ENCODE measurements around the gene ZBTB22. TPM values are rescaled to one million over a fixed set of nuclear protein-coding genes. Genes with fewer than 3 reads are reported as not detected.
"Not testable (repeated sequence)": the region's sequence is repeated elsewhere in the genome, so short reads cannot be mapped to it uniquely, and the experiment has no call there.

The ZBTB22 gene
- total RNA-seq, 1 experiment from 2014 or later = 11.7 TPM

DNA sequence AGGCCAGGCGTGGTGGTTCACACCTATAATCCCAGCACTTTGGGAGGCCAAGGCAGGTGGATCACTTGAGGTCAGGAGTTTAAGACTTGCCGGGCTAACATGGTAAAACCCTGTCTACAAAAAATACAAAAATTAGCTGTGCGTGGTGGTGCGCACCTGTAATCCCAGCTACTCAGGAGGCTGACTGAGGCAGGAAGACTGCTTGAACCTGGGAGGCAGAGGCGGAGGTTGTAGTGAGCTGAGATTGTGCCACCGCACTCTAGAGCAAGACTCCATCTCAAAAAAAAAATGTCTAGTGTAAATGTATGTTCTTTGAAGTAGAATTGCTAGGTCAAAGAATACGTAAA, 26.0 kb upstream of the ZBTB22 start:
- peaks cover 24% of the 10 kb centered on the region; the same call in 1 of the 2 replicates for H3K27me3 ChIP-seq (ENCODE audit: insufficient read depth, low read length)
- H3K9me3 ChIP-seq (ENCODE audit: control insufficient read depth in 1 of 2, insufficient read depth in 1 of 2, low read depth in 1 of 2, low read length in 2 of 2); H3K4me2 ChIP-seq (ENCODE audit: low read length); H2AFZ ChIP-seq (ENCODE audit: low read depth, low read length, poor library complexity, severe bottlenecking); H4K20me1 ChIP-seq (ENCODE audit: insufficient read depth); RAD21 ChIA-PET (ENCODE audit: low non-redundant PET in 1 of 2, low total read pairs in 2 of 2, uncharacterized antibody in 2 of 2, unreplicated experiment in 2 of 2); intact Hi-C loops (cut with micrococcal nuclease); H3K4me1 ChIP-seq (ENCODE audit: control insufficient read depth in 1 of 2, insufficient read depth in 2 of 2, low read length in 2 of 2); H3K9me2 ChIP-seq (ENCODE audit: insufficient read depth); H3K36me3 ChIP-seq (ENCODE audit: control insufficient read depth in 1 of 2, insufficient read depth in 2 of 2, low read length in 2 of 2); BruUV-seq (replicated peaks); H3K27ac ChIP-seq (ENCODE audit: low read depth, low read length); POLR2A ChIA-PET; H3K4me3 ChIP-seq (replicated peaks in 1 of 2; ENCODE audit: low read depth in 1 of 2, low read length in 2 of 2); H3K79me2 ChIP-seq (ENCODE audit: insufficient read depth, low read length); H3K9ac ChIP-seq (ENCODE audit: low read length); CTCF ChIA-PET; DNase-seq (ENCODE audit: low read depth, low spot score); ATAC-seq: not testable (repeated sequence)

DNA sequence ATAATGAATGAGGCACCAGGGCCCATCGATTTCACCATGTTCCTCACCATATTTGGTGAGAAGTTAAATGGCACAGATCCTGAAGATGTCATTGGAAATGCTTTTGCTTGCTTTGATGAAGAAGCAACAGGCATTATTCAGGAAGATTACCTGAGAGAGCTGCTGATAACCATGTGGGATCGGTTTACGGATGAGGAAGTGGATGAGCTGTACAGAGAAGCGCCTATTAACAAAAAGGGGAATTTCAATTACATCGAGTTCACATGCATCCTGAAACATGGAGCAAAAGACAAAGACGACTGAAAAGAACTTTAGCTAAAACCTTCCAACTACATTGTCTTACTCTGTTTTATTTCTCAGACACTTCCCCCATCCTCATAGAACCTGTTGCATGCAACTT, 21.6 kb upstream of the ZBTB22 start:
- ChIA-PET RAD21 (ENCODE audit: low non-redundant PET in 1 of 2, low total read pairs in 2 of 2, uncharacterized antibody in 2 of 2, unreplicated experiment in 2 of 2) (no interaction called here), POLR2A (no interaction called here), CTCF (no interaction called here)
- Histone ChIP-seq H3K36me3 (ENCODE audit: control insufficient read depth in 1 of 2, insufficient read depth in 2 of 2, low read length in 2 of 2) (no peaks in the 10 kb centered on the region), H3K9me3 (ENCODE audit: control insufficient read depth in 1 of 2, insufficient read depth in 1 of 2, low read depth in 1 of 2, low read length in 2 of 2) (no peaks in the 10 kb centered on the region), H3K4me1 (ENCODE audit: control insufficient read depth in 1 of 2, insufficient read depth in 2 of 2, low read length in 2 of 2) (no peaks in the 10 kb centered on the region), H3K4me3 (replicated peaks in 1 of 2; ENCODE audit: low read depth in 1 of 2, low read length in 2 of 2) (no peak overlapping the region), H3K27me3 (ENCODE audit: insufficient read depth, low read length) (0 out of 2 replicates have a peak, but pooled peaks cover 6% of the 10 kb centered on the region), H3K27ac (ENCODE audit: low read depth, low read length) (no peak overlapping the region), H3K79me2 (ENCODE audit: insufficient read depth, low read length) (no peaks in the 10 kb centered on the region), H2AFZ (ENCODE audit: low read depth, low read length, poor library complexity, severe bottlenecking) (no peak overlapping the region), H3K9ac (ENCODE audit: low read length) (no peak overlapping the region), H4K20me1 (ENCODE audit: insufficient read depth) (no peaks in the 10 kb centered on the region), H3K4me2 (ENCODE audit: low read length) (no peak overlapping the region), H3K9me2 (ENCODE audit: insufficient read depth) (no peaks in the 10 kb centered on the region)
- no TSS peak for BruUV-seq (replicated peaks)
- intact Hi-C loops (cut with micrococcal nuclease) = no loop called here
- no peak for DNase-seq (ENCODE audit: low read depth, low spot score)
- TF ChIP-seq YY1 (IDR thresholded peaks at IDR 0.05; ENCODE audit: extremely low read depth, insufficient replicate concordance, low read depth, low read length) (no peak), SIN3A (IDR thresholded peaks at IDR 0.05; ENCODE audit: low read depth) (no peak), ZNF274 (IDR thresholded peaks at IDR 0.05; ENCODE audit: low read depth, low read length) (no peak), EZH2phosphoT487 (IDR thresholded peaks at IDR 0.05; ENCODE audit: borderline replicate concordance) (no peak), POLR2A (IDR thresholded peaks at IDR 0.05; ENCODE audit: borderline replicate concordance, extremely low read depth, insufficient read depth, insufficient read length) (no peak), REST (IDR thresholded peaks at IDR 0.05; ENCODE audit: low read depth) (no peak), CBX3 (IDR thresholded peaks at IDR 0.05; ENCODE audit: low read depth) (no peak), CEBPB (IDR thresholded peaks at IDR 0.05; ENCODE audit: low read depth) (no peak), CTCF (IDR thresholded peaks at IDR 0.05 in 2 of 3, conservative IDR thresholded peaks at IDR 0.05 in 1 of 3; ENCODE audit: borderline replicate concordance in 1 of 3, insufficient read depth in 1 of 3, low read depth in 2 of 3, low read length in 2 of 3) (no peak), EZH2 (IDR thresholded peaks at IDR 0.05) (no peak), EGR1 (IDR thresholded peaks at IDR 0.05; ENCODE audit: low read depth) (no peak), RAD21 (IDR thresholded peaks at IDR 0.05; ENCODE audit: low read depth) (no peak), FOSL1 (IDR thresholded peaks at IDR 0.05; ENCODE audit: low read depth) (no peak), POLR2AphosphoS5 (IDR thresholded peaks at IDR 0.05; ENCODE audit: low read depth, low read length) (no peak)
- ATAC-seq = no peak
